Glomerular endothelial cell (primary cell): Measurements from ENCODE around the gene OR52H1. TPM values are rescaled to one million over a fixed set of nuclear protein-coding genes. Genes with fewer than 3 reads are reported as not detected.

Experiments
- total RNA-seq: library from RNA; depleted of rRNA; stranded (reverse); fragments of >200 nt; gene quantifications from 2 replicates; pipeline ENCODE4 v1.2.3, GENCODE V29; 2015

Gene OR52H1
- total RNA-seq, 1 donor from 2014 or later, result not detected

Other genes starting within 250 kb of the OR52H1 start
- gene OR51B4, start 246.6 kb downstream of the OR52H1 start, total RNA-seq, result not detected in 2 replicates
- not detected in 2 replicates for gene OR51B2, start 224.2 kb downstream of the OR52H1 start, total RNA-seq
- not detected in 2 replicates for gene OR51B5, start 205.0 kb downstream of the OR52H1 start, total RNA-seq
- gene OR51B6, start 197.0 kb downstream of the OR52H1 start, total RNA-seq, result not detected in 2 replicates
- gene OR51M1, start 164.7 kb downstream of the OR52H1 start, total RNA-seq, result not detected in 2 replicates
- gene OR51Q1, start 126.4 kb downstream of the OR52H1 start, total RNA-seq, result not detected in 2 replicates
- gene OR51I1, start 107.0 kb downstream of the OR52H1 start, total RNA-seq, result not detected in 2 replicates
- gene OR51I2, start 99.2 kb downstream of the OR52H1 start, total RNA-seq, result not detected in 2 replicates
- gene OR52D1, start 59.9 kb downstream of the OR52H1 start, total RNA-seq, result not detected in 2 replicates
- gene UBQLN3, start 38.6 kb downstream of the OR52H1 start, total RNA-seq, result not detected in 2 replicates
- 0.24 and 0.53 TPM in 2 replicates for gene UBQLNL, start 31.8 kb downstream of the OR52H1 start, total RNA-seq
- not detected in 2 replicates for gene OR52B6, start 32.3 kb upstream of the OR52H1 start, total RNA-seq
- 1.5 and 5.1 TPM in 2 replicates for gene TRIM6, start 48.1 kb upstream of the OR52H1 start, total RNA-seq
- gene TRIM34, start 76.5 kb upstream of the OR52H1 start, total RNA-seq, result 9.2 and 12.1 TPM in 2 replicates
- gene TRIM5, start 136.5 kb upstream of the OR52H1 start, total RNA-seq, result 42.2 and 53.9 TPM in 2 replicates
- 67.7 and 128 TPM in 2 replicates for gene TRIM22, start 141.2 kb upstream of the OR52H1 start, total RNA-seq
- gene OR56B1, start 187.9 kb upstream of the OR52H1 start, total RNA-seq, result not detected in 2 replicates
- not detected in 2 replicates for gene OR52N4, start 205.7 kb upstream of the OR52H1 start, total RNA-seq
- not detected in 2 replicates for gene OR52N5, start 234.8 kb upstream of the OR52H1 start, total RNA-seq
- gene OR52N1, start 242.7 kb upstream of the OR52H1 start, total RNA-seq, result not detected in 2 replicates